ENCODE results near the gene BBS12.

Gene BBS12

GRCh38 chr4:122703868-122704267 is 28.6 kb upstream of the BBS12 start:
- Histone ChIP-seq H3K79me1 (replicated peaks; ENCODE audit: low read length, poor library complexity, severe bottlenecking) (no peaks in the 10 kb centered on the region), H3K36me3 (ENCODE audit: control insufficient read depth in 1 of 2, insufficient read depth in 2 of 2, low read depth in 1 of 2, low read length in 2 of 2) (peaks cover 0 to 3% of the 10 kb centered on the region in 2 experiments), H3K9ac (ENCODE audit: low read length) (no peak overlapping the region), H3K23ac (ENCODE audit: low read length in 2 of 2) (no peak overlapping the region), H2AK5ac (ENCODE audit: low read length, severe bottlenecking) (no peak overlapping the region), H3K4me3 (ENCODE audit: insufficient read depth in 1 of 2, low read depth in 1 of 2, low read length in 2 of 2) (no peak overlapping the region), H4K8ac (ENCODE audit: low read length) (no peak overlapping the region), H3K4me1 (ENCODE audit: control insufficient read depth, insufficient read depth, low read depth, low read length) (peaks cover 6% of the 10 kb centered on the region), H3K18ac (ENCODE audit: low read depth in 1 of 2, low read length in 2 of 2) (no peak overlapping the region), H3K27ac (ENCODE audit: low read length, poor library complexity, severe bottlenecking) (no peak overlapping the region), H3K4me2 (ENCODE audit: low read length, poor library complexity, severe bottlenecking) (no peak overlapping the region), H2BK120ac (ENCODE audit: low read depth, low read length) (no peak overlapping the region), H2BK15ac (ENCODE audit: low read depth, poor library complexity, severe bottlenecking) (no peak overlapping the region), H4K91ac (ENCODE audit: low read length) (no peak overlapping the region), H3K9me3 (ENCODE audit: control insufficient read depth, low read length) (no peaks in the 10 kb centered on the region), H2AFZ (ENCODE audit: low read depth, low read length) (no peak overlapping the region), H3K27me3 (ENCODE audit: control insufficient read depth in 1 of 2, insufficient read depth in 1 of 2, low read length in 2 of 2) (no peaks in the 10 kb centered on the region), H2BK12ac (ENCODE audit: low read length in 2 of 2) (no peak overlapping the region), H3K14ac (ENCODE audit: low read length in 2 of 2) (no peak overlapping the region), H2BK5ac (ENCODE audit: low read depth, low read length, poor library complexity, severe bottlenecking) (no peak overlapping the region), H3K4ac (ENCODE audit: low read depth in 1 of 2, low read length in 2 of 2) (no peak overlapping the region)
- no peak for DNase-seq
- 65% methylated on average over 3 of the region's 3 CpGs for WGBS

DNA sequence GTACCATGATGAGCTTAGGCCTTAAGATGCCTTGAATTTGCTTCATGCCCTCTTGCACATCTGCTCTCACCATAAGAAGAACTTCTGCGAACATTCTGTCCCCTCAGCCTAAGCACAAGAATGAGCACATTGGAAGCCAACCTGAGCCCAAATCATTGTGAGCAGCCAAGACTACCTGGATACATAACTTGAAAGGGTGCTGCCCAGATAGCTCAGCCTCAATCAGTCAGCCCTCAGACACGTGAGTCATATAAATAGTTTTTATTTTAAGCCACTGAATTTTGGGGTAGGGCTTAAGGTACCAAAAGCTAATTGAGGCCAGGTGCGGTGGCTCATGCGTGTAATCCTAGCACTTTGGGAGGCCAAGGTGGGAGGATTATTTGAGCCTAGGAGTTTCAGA is 27.5 kb upstream of the BBS12 start:
- Histone ChIP-seq H3K27ac (ENCODE audit: low read length, poor library complexity, severe bottlenecking) (no peak overlapping the region), H3K4me1 (ENCODE audit: control insufficient read depth, insufficient read depth, low read depth, low read length) (peaks cover 6% of the 10 kb centered on the region), H2BK15ac (ENCODE audit: low read depth, poor library complexity, severe bottlenecking) (no peak overlapping the region), H3K4me3 (ENCODE audit: insufficient read depth in 1 of 2, low read depth in 1 of 2, low read length in 2 of 2) (no peak overlapping the region), H4K91ac (ENCODE audit: low read length) (no peak overlapping the region), H2BK12ac (ENCODE audit: low read length in 2 of 2) (no peak overlapping the region), H3K36me3 (ENCODE audit: control insufficient read depth in 1 of 2, insufficient read depth in 2 of 2, low read depth in 1 of 2, low read length in 2 of 2) (peaks cover 0 to 3% of the 10 kb centered on the region in 2 experiments), H2AK5ac (ENCODE audit: low read length, severe bottlenecking) (no peak overlapping the region), H3K14ac (ENCODE audit: low read length in 2 of 2) (no peak overlapping the region), H2AFZ (ENCODE audit: low read depth, low read length) (no peak overlapping the region), H3K9ac (ENCODE audit: low read length) (no peak overlapping the region), H3K4me2 (ENCODE audit: low read length, poor library complexity, severe bottlenecking) (no peak overlapping the region), H3K79me1 (replicated peaks; ENCODE audit: low read length, poor library complexity, severe bottlenecking) (no peaks in the 10 kb centered on the region), H3K9me3 (ENCODE audit: control insufficient read depth, low read length) (no peaks in the 10 kb centered on the region), H3K4ac (ENCODE audit: low read depth in 1 of 2, low read length in 2 of 2) (no peak overlapping the region), H3K27me3 (ENCODE audit: control insufficient read depth in 1 of 2, insufficient read depth in 1 of 2, low read length in 2 of 2) (no peaks in the 10 kb centered on the region), H2BK5ac (ENCODE audit: low read depth, low read length, poor library complexity, severe bottlenecking) (no peak overlapping the region), H3K23ac (ENCODE audit: low read length in 2 of 2) (no peak overlapping the region), H3K18ac (ENCODE audit: low read depth in 1 of 2, low read length in 2 of 2) (no peak overlapping the region), H4K8ac (ENCODE audit: low read length) (no peak overlapping the region), H2BK120ac (ENCODE audit: low read depth, low read length) (no peak overlapping the region)
- WGBS = 92% methylated on average over 2 of the region's 4 CpGs
- DNase-seq = no peak

DNA sequence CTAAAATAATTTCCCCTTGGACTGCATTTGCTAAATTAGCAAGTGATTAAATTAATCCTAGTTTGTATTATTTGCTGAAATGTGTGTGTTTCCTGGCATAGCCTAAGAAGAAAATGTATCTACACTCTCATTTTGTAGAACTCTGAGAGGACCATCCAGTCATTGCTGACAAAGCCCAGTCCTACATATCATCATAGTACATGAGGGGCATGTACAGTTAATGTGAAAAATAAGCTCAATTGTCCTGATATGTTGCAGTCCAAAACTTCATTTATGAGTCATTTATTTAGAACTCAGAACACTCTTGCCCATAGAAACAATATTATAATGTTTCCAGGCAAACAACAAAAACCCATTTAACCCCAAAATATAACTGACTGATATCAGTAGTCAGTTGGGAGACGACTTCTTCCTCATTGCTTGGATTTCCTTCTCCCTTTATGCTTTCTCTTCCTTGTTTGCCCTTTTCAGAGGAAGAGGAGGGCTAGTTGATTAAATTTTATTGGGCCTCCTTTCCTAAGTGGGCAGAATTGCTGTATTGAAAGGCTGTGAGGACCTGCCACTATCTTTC is 26.9 kb upstream of the BBS12 start:
- no peak for DNase-seq
- H3K79me1 ChIP-seq (replicated peaks; ENCODE audit: low read length, poor library complexity, severe bottlenecking) = no peaks in the 10 kb centered on the region
- H3K4me1 ChIP-seq (ENCODE audit: control insufficient read depth, insufficient read depth, low read depth, low read length) = peaks cover 3% of the 10 kb centered on the region
- no CpG with 5 or more reads among the region's 1 CpG for whole genome bisulfite sequencing
- peaks cover 0 to 3% of the 10 kb centered on the region in 2 experiments for H3K36me3 ChIP-seq (ENCODE audit: control insufficient read depth in 1 of 2, insufficient read depth in 2 of 2, low read depth in 1 of 2, low read length in 2 of 2)
- H3K27ac ChIP-seq (ENCODE audit: low read length, poor library complexity, severe bottlenecking) = no peak overlapping the region
- H3K27me3 ChIP-seq (ENCODE audit: control insufficient read depth in 1 of 2, insufficient read depth in 1 of 2, low read length in 2 of 2) = no peaks in the 10 kb centered on the region
- H3K9ac ChIP-seq (ENCODE audit: low read length) = no peak overlapping the region
- no peak overlapping the region for H2BK15ac ChIP-seq (ENCODE audit: low read depth, poor library complexity, severe bottlenecking)
- no peak overlapping the region for H3K23ac ChIP-seq (ENCODE audit: low read length in 2 of 2)
- no peak overlapping the region for H2BK120ac ChIP-seq (ENCODE audit: low read depth, low read length)
- no peak overlapping the region for H3K14ac ChIP-seq (ENCODE audit: low read length in 2 of 2)
- H3K4ac ChIP-seq (ENCODE audit: low read depth in 1 of 2, low read length in 2 of 2) = no peak overlapping the region
- no peak overlapping the region for H3K18ac ChIP-seq (ENCODE audit: low read depth in 1 of 2, low read length in 2 of 2)
- H2BK12ac ChIP-seq (ENCODE audit: low read length in 2 of 2) = no peak overlapping the region
- H2AFZ ChIP-seq (ENCODE audit: low read depth, low read length) = no peak overlapping the region
- H3K4me2 ChIP-seq (ENCODE audit: low read length, poor library complexity, severe bottlenecking) = no peak overlapping the region
- H2AK5ac ChIP-seq (ENCODE audit: low read length, severe bottlenecking) = no peak overlapping the region
- H2BK5ac ChIP-seq (ENCODE audit: low read depth, low read length, poor library complexity, severe bottlenecking) = no peak overlapping the region
- no peak overlapping the region for H3K4me3 ChIP-seq (ENCODE audit: insufficient read depth in 1 of 2, low read depth in 1 of 2, low read length in 2 of 2)
- H4K8ac ChIP-seq (ENCODE audit: low read length) = no peak overlapping the region
- no peaks in the 10 kb centered on the region for H3K9me3 ChIP-seq (ENCODE audit: control insufficient read depth, low read length)
- no peak overlapping the region for H4K91ac ChIP-seq (ENCODE audit: low read length)

DNA sequence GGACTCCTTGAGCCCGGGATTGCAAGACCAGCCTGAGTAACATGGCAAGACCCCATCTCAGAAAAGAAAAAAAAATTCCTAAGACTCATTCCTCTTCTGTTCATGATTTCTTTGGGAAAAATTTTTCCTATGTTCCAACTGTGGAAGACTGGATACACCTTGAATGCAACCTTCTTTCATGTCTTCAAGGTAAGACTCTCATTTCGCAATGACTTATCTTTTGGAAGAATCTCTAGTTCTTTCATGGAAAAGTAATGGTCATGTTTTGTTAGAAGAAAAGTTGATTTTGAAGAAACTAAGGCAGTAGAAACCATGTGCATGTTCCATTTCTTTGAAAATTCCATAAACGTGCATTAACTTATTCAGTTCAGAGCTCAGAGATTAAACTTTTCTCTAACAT is 26.0 kb upstream of the BBS12 start:
- no peak overlapping the region for H2BK12ac ChIP-seq (ENCODE audit: low read length in 2 of 2)
- H3K27ac ChIP-seq (ENCODE audit: low read length, poor library complexity, severe bottlenecking) = no peak overlapping the region
- H3K23ac ChIP-seq (ENCODE audit: low read length in 2 of 2) = no peak overlapping the region
- no peak overlapping the region for H4K91ac ChIP-seq (ENCODE audit: low read length)
- H3K18ac ChIP-seq (ENCODE audit: low read depth in 1 of 2, low read length in 2 of 2) = no peak overlapping the region
- H2BK120ac ChIP-seq (ENCODE audit: low read depth, low read length) = no peak overlapping the region
- WGBS = 90% methylated on average over 2 of the region's 3 CpGs
- DNase-seq = no peak
- no peak overlapping the region for H3K4me2 ChIP-seq (ENCODE audit: low read length, poor library complexity, severe bottlenecking)
- H3K4me1 ChIP-seq (ENCODE audit: control insufficient read depth, insufficient read depth, low read depth, low read length) = peaks cover 4% of the 10 kb centered on the region
- no peak overlapping the region for H3K9ac ChIP-seq (ENCODE audit: low read length)
- no peak overlapping the region for H2BK5ac ChIP-seq (ENCODE audit: low read depth, low read length, poor library complexity, severe bottlenecking)
- no peaks in the 10 kb centered on the region for H3K27me3 ChIP-seq (ENCODE audit: control insufficient read depth in 1 of 2, insufficient read depth in 1 of 2, low read length in 2 of 2)
- no peak overlapping the region for H3K14ac ChIP-seq (ENCODE audit: low read length in 2 of 2)
- H2BK15ac ChIP-seq (ENCODE audit: low read depth, poor library complexity, severe bottlenecking) = no peak overlapping the region
- no peak overlapping the region for H3K4me3 ChIP-seq (ENCODE audit: insufficient read depth in 1 of 2, low read depth in 1 of 2, low read length in 2 of 2)
- H3K4ac ChIP-seq (ENCODE audit: low read depth in 1 of 2, low read length in 2 of 2) = no peak overlapping the region
- H3K79me1 ChIP-seq (replicated peaks; ENCODE audit: low read length, poor library complexity, severe bottlenecking) = no peaks in the 10 kb centered on the region
- H2AFZ ChIP-seq (ENCODE audit: low read depth, low read length) = no peak overlapping the region
- H3K9me3 ChIP-seq (ENCODE audit: control insufficient read depth, low read length) = no peaks in the 10 kb centered on the region
- no peak overlapping the region for H4K8ac ChIP-seq (ENCODE audit: low read length)
- H3K36me3 ChIP-seq (ENCODE audit: control insufficient read depth in 1 of 2, insufficient read depth in 2 of 2, low read depth in 1 of 2, low read length in 2 of 2) = peaks cover 0 to 3% of the 10 kb centered on the region in 2 experiments
- no peak overlapping the region for H2AK5ac ChIP-seq (ENCODE audit: low read length, severe bottlenecking)

All from mesenchymal stem cell (in vitro differentiated cells and primary cell).